ENCODE results near the gene MAP3K6.

MAP3K6 gene

DNA sequence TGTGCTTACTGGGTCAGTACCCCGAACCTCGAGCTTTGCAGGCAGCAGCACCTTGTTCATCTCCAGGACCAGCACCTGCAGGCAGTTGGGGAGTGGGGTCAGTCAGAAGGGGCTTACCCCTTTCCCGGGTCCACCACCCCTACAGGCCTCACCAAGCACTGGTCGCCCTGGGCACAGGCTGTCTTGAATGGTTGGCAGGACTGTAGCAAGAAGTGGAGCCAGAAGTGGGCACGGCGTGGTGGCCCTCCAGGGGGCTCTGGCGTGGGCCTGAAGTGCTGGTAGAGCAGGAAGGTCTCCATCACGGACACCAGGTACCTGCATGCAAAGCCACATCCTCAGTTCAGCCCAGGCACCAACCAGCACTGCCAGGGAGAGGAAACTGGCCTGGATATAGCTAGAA lies 5.2 kb downstream of the MAP3K6 start:
- Histone ChIP-seq H3K14ac (ENCODE audit: low read length) (no peak overlapping the region), H3K18ac (ENCODE audit: low read length) (peak overlapping the region; percentile 100), H3K79me1 (ENCODE audit: low read depth, low read length) (no peaks in the 10 kb centered on the region), H2BK120ac (ENCODE audit: low read depth, low read length) (no peak overlapping the region), H4K91ac (ENCODE audit: low read depth, low read length, poor library complexity) (no peak overlapping the region), H3K4me1 (ENCODE audit: control insufficient read depth in 2 of 2, insufficient read depth in 1 of 2, low read depth in 1 of 2, low read length in 2 of 2) (peaks cover 12 to 33% of the 10 kb centered on the region in 2 donors), H2AK5ac (ENCODE audit: low read depth, low read length) (peak overlapping the region; percentile 50), H2BK12ac (ENCODE audit: low read length) (no peak overlapping the region), H3K9ac (ENCODE audit: low read depth, low read length, poor library complexity) (no peak overlapping the region), H2BK15ac (ENCODE audit: low read length) (peak overlapping the region; percentile 95), H3K9me3 (replicated peaks in 1 of 2; ENCODE audit: control insufficient read depth in 2 of 2, insufficient read depth in 1 of 2, low read depth in 1 of 2, low read length in 2 of 2) (no peaks in the 10 kb centered on the region), H3K4ac (ENCODE audit: low read length) (no peak overlapping the region), H3K27me3 (ENCODE audit: control insufficient read depth in 3 of 3, insufficient read depth in 3 of 3, low read depth in 1 of 3, low read length in 3 of 3) (peaks cover 0 to 43% (median 9%) of the 10 kb centered on the region in 3 experiments), H2AFZ (ENCODE audit: low read length) (no peak overlapping the region), H3K36me3 (replicated peaks in 1 of 2; ENCODE audit: control insufficient read depth in 2 of 2, insufficient read depth in 2 of 2, low read length in 2 of 2) (peaks cover 0 to 61% of the 10 kb centered on the region in 2 donors), H3K23ac (ENCODE audit: low read depth, low read length, poor library complexity) (peak overlapping the region; percentile 60), H3K4me2 (ENCODE audit: insufficient read depth, low read length, poor library complexity, severe bottlenecking) (no peak overlapping the region), H4K8ac (ENCODE audit: low read depth, low read length) (no peak overlapping the region), H3K27ac (replicated peaks; ENCODE audit: low read length) (no peak overlapping the region), H3K4me3 (ENCODE audit: low read length in 2 of 2) (no peak overlapping the region), H2BK5ac (ENCODE audit: low read length) (no peak overlapping the region)
- no CpG with 5 or more reads among the region's 8 CpGs for WGBS, 2 donors (ENCODE audit: extremely low coverage in 2 of 2, insufficient read length in 2 of 2, insufficient replicate concordance in 1 of 2)
- no peak for DNase-seq (ENCODE audit: low spot score)

DNA sequence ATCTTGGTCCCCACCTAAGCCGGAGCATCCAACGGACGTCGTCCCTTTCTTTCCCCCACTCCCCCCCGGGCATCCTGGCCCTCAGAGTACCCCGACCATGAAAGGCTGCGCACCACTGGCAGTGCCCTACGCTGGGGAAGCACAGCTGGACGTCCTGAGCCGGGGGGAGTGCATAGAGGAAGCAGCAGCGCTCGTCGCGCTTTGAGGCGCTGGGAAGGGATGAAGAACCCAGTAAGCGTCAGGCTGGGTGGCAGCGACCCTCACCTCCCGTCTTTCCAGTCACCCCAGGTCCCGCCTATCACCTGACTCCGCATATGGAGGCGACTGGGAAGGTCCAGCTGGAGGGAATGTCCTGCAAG lies 5.7 kb downstream of the MAP3K6 start:
- H2AFZ ChIP-seq (ENCODE audit: low read length): no peak overlapping the region
- no peak overlapping the region for H4K8ac ChIP-seq (ENCODE audit: low read depth, low read length)
- peak overlapping the region; percentile 84 for H2BK120ac ChIP-seq (ENCODE audit: low read depth, low read length)
- peak overlapping the region; percentile 97 for H3K4me2 ChIP-seq (ENCODE audit: insufficient read depth, low read length, poor library complexity, severe bottlenecking)
- no CpG with 5 or more reads among the region's 21 CpGs for WGBS, 2 donors (ENCODE audit: extremely low coverage in 2 of 2, insufficient read length in 2 of 2, insufficient replicate concordance in 1 of 2)
- H3K14ac ChIP-seq (ENCODE audit: low read length): peak overlapping the region; percentile 94
- H3K36me3 ChIP-seq (replicated peaks in 1 of 2; ENCODE audit: control insufficient read depth in 2 of 2, insufficient read depth in 2 of 2, low read length in 2 of 2): peaks cover under 1 to 66% of the 10 kb centered on the region in 2 donors
- no peaks in the 10 kb centered on the region for H3K9me3 ChIP-seq (replicated peaks in 1 of 2; ENCODE audit: control insufficient read depth in 2 of 2, insufficient read depth in 1 of 2, low read depth in 1 of 2, low read length in 2 of 2)
- peak overlapping the region; percentile 22 for H4K91ac ChIP-seq (ENCODE audit: low read depth, low read length, poor library complexity)
- H3K4me1 ChIP-seq (ENCODE audit: control insufficient read depth in 2 of 2, insufficient read depth in 1 of 2, low read depth in 1 of 2, low read length in 2 of 2): peaks cover 12 to 33% of the 10 kb centered on the region in 2 donors
- peak overlapping the region; percentile 47 for H2BK5ac ChIP-seq (ENCODE audit: low read length)
- peak overlapping the region; percentile 88 for H2AK5ac ChIP-seq (ENCODE audit: low read depth, low read length)
- H3K23ac ChIP-seq (ENCODE audit: low read depth, low read length, poor library complexity): peak overlapping the region; percentile 60
- peak overlapping the region; percentile 100 for H3K18ac ChIP-seq (ENCODE audit: low read length)
- no peak overlapping the region for H3K27ac ChIP-seq (replicated peaks; ENCODE audit: low read length)
- H3K4ac ChIP-seq (ENCODE audit: low read length): peak overlapping the region; percentile 9
- H2BK15ac ChIP-seq (ENCODE audit: low read length): peak overlapping the region; percentile 95
- H3K27me3 ChIP-seq (ENCODE audit: control insufficient read depth in 3 of 3, insufficient read depth in 3 of 3, low read depth in 1 of 3, low read length in 3 of 3): peaks cover 0 to 43% (median 9%) of the 10 kb centered on the region in 3 experiments
- H3K4me3 ChIP-seq (ENCODE audit: low read length in 2 of 2): peak overlapping the region in 1 of 2 donors; percentile 86
- DNase-seq (ENCODE audit: low spot score): no peak
- H2BK12ac ChIP-seq (ENCODE audit: low read length): peak overlapping the region; percentile 66
- H3K79me1 ChIP-seq (ENCODE audit: low read depth, low read length): no peaks in the 10 kb centered on the region
- H3K9ac ChIP-seq (ENCODE audit: low read depth, low read length, poor library complexity): peak overlapping the region; percentile 98

DNA sequence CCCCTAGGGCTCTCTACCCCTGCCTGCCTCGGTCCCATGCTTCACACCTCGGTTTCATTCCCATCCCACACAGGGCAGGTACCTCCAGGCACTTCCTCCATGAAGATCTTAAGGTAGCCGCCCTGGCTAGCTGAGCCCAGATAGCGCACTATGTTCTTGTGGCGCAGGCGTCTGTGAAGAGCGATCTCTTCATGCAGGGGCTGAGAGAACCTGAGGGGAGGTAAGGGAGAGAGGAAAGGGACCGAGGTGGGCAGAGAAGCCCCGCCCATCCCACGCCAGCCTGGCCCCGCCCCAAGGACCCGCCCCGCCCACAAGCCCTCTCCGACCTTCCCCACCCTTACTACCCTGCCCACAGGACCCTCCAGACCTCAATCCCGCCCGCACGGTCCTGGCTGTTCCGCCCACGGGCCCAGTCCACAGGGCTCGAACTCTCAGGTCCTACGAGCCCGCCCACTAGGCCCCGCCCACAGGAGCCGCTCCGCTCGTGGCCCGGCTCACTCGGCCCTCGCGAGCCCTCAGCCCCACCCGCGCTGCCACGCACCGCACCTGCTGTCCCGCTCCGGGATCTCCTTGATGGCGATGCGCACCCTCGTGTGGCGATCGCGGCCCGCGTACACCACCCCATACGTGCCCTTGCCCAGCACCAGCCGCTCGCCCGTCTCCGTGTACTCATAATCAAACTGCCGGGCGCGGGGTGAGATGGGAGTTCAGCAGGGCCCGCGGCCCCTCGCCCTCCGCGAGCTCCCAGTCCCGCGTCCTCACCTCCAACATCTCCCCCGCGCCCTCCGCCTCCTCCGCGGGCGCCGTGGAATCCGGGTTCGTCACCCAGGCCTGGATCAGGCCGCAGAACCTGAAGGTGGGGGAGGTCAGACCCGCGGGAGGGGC lies 6.4 kb downstream of the MAP3K6 start:
- Histone ChIP-seq H3K4ac (ENCODE audit: low read length) (peak overlapping the region; percentile 57), H3K27me3 (ENCODE audit: control insufficient read depth in 3 of 3, insufficient read depth in 3 of 3, low read depth in 1 of 3, low read length in 3 of 3) (peaks cover 0 to 43% (median 9%) of the 10 kb centered on the region in 3 experiments), H4K8ac (ENCODE audit: low read depth, low read length) (no peak overlapping the region), H3K4me3 (ENCODE audit: low read length in 2 of 2) (peak overlapping the region in 1 of 2 donors; percentile 86), H2AFZ (ENCODE audit: low read length) (no peak overlapping the region), H2BK120ac (ENCODE audit: low read depth, low read length) (peak overlapping the region; percentile 84), H4K91ac (ENCODE audit: low read depth, low read length, poor library complexity) (peak overlapping the region; percentile 22), H2BK12ac (ENCODE audit: low read length) (peak overlapping the region; percentile 80), H2BK5ac (ENCODE audit: low read length) (peak overlapping the region; percentile 47), H2BK15ac (ENCODE audit: low read length) (peak overlapping the region; percentile 95), H3K9me3 (replicated peaks in 1 of 2; ENCODE audit: control insufficient read depth in 2 of 2, insufficient read depth in 1 of 2, low read depth in 1 of 2, low read length in 2 of 2) (no peaks in the 10 kb centered on the region), H3K4me2 (ENCODE audit: insufficient read depth, low read length, poor library complexity, severe bottlenecking) (peak overlapping the region; percentile 97), H3K4me1 (ENCODE audit: control insufficient read depth in 2 of 2, insufficient read depth in 1 of 2, low read depth in 1 of 2, low read length in 2 of 2) (peaks cover 12 to 33% of the 10 kb centered on the region in 2 donors), H3K79me1 (ENCODE audit: low read depth, low read length) (no peaks in the 10 kb centered on the region), H3K23ac (ENCODE audit: low read depth, low read length, poor library complexity) (peak overlapping the region; percentile 97), H3K27ac (replicated peaks; ENCODE audit: low read length) (no peak overlapping the region), H3K18ac (ENCODE audit: low read length) (peak overlapping the region; percentile 100), H3K36me3 (replicated peaks in 1 of 2; ENCODE audit: control insufficient read depth in 2 of 2, insufficient read depth in 2 of 2, low read length in 2 of 2) (peaks cover 3 to 72% of the 10 kb centered on the region in 2 donors), H3K9ac (ENCODE audit: low read depth, low read length, poor library complexity) (peak overlapping the region; percentile 98), H3K14ac (ENCODE audit: low read length) (peak overlapping the region; percentile 94), H2AK5ac (ENCODE audit: low read depth, low read length) (peak overlapping the region; percentile 88)
- no CpG with 5 or more reads among the region's 71 CpGs for WGBS, 2 donors (ENCODE audit: extremely low coverage in 2 of 2, insufficient read length in 2 of 2, insufficient replicate concordance in 1 of 2)
- DNase-seq (ENCODE audit: low spot score): no peak

DNA sequence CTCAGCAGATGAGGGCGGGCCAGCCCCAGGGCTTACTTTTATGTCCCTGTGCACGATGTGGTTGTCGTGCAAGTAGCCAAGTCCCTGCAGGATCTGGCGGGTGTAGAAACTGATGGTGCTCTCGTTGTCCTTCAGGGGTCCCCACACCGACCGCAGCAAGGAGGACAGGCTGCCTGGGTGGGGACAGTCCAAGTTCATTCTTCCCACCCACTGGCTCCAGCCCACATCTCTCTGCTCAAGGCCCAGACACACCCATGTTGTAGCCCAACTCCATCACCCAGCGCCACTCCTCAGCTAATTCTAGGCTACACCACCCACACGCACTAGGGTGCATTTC lies 7.0 kb downstream of the MAP3K6 start:
- Histone ChIP-seq H3K14ac (ENCODE audit: low read length) (no peak overlapping the region), H2BK5ac (ENCODE audit: low read length) (peak overlapping the region; percentile 16), H4K91ac (ENCODE audit: low read depth, low read length, poor library complexity) (no peak overlapping the region), H3K18ac (ENCODE audit: low read length) (peak overlapping the region; percentile 84), H2AFZ (ENCODE audit: low read length) (no peak overlapping the region), H2BK120ac (ENCODE audit: low read depth, low read length) (no peak overlapping the region), H3K23ac (ENCODE audit: low read depth, low read length, poor library complexity) (peak overlapping the region; percentile 69), H2BK15ac (ENCODE audit: low read length) (peak overlapping the region; percentile 95), H3K9me3 (replicated peaks in 1 of 2; ENCODE audit: control insufficient read depth in 2 of 2, insufficient read depth in 1 of 2, low read depth in 1 of 2, low read length in 2 of 2) (no peaks in the 10 kb centered on the region), H4K8ac (ENCODE audit: low read depth, low read length) (no peak overlapping the region), H3K79me1 (ENCODE audit: low read depth, low read length) (no peaks in the 10 kb centered on the region), H3K27me3 (ENCODE audit: control insufficient read depth in 3 of 3, insufficient read depth in 3 of 3, low read depth in 1 of 3, low read length in 3 of 3) (peaks cover 0 to 43% (median 9%) of the 10 kb centered on the region in 3 experiments), H3K4me1 (ENCODE audit: control insufficient read depth in 2 of 2, insufficient read depth in 1 of 2, low read depth in 1 of 2, low read length in 2 of 2) (peaks cover 6 to 28% of the 10 kb centered on the region in 2 donors), H2BK12ac (ENCODE audit: low read length) (peak overlapping the region; percentile 33), H3K4ac (ENCODE audit: low read length) (peak overlapping the region; percentile 57), H3K27ac (replicated peaks; ENCODE audit: low read length) (no peak overlapping the region), H3K9ac (ENCODE audit: low read depth, low read length, poor library complexity) (peak overlapping the region; percentile 27), H3K36me3 (replicated peaks in 1 of 2; ENCODE audit: control insufficient read depth in 2 of 2, insufficient read depth in 2 of 2, low read length in 2 of 2) (peaks cover 3 to 76% of the 10 kb centered on the region in 2 donors), H2AK5ac (ENCODE audit: low read depth, low read length) (peak overlapping the region; percentile 72), H3K4me3 (ENCODE audit: low read length in 2 of 2) (peak overlapping the region in 1 of 2 donors; percentile 32), H3K4me2 (ENCODE audit: insufficient read depth, low read length, poor library complexity, severe bottlenecking) (peak overlapping the region; percentile 97)
- whole genome bisulfite sequencing, 2 donors (ENCODE audit: extremely low coverage in 2 of 2, insufficient read length in 2 of 2, insufficient replicate concordance in 1 of 2): no CpG with 5 or more reads among the region's 9 CpGs
- DNase-seq (ENCODE audit: low spot score): no peak

All from neuronal stem cell (in vitro differentiated cells).